Left lung (tissue), 10 donors: ENCODE results near the gene RPS6KA2. TPM values are rescaled to one million over a fixed set of nuclear protein-coding genes. Genes with fewer than 3 reads are reported as not detected.

Source experiments
- ATAC-seq: fragments of 200-7000 bp; cut with Tn5 transposase; one replicate; pipeline ENCODE4 v1.9.1; 2020; ENCODE audit warnings: moderate library complexity
- DNase-seq, 4 donors: peaks; one replicate each; pipeline ENCODE4 v3.0.0-alpha.2; 2013 to 2020
- H3K27ac ChIP-seq, 2 donors: fragments of 200-600 bp; sonication (generic) in 1 of 2; one replicate each; pipeline versions ENCODE4 v1.5.0 to v1.8.0; 2020 to 2021
- H3K27me3 ChIP-seq, 2 donors: fragments of 200-600 bp; sonication (generic) in 1 of 2; one replicate each; pipeline versions ENCODE4 v1.5.0 to v1.8.0; 2020 to 2021
- H3K36me3 ChIP-seq, 2 donors: fragments of 200-600 bp; sonication (generic) in 1 of 2; one replicate each; pipeline versions ENCODE4 v1.5.0 to v1.8.0; 2020 to 2021
- H3K4me1 ChIP-seq, 2 donors: fragments of 200-600 bp; one replicate each; pipeline ENCODE4 v1.8.0; 2021
- H3K4me3 ChIP-seq, 2 donors: fragments of 200-600 bp; sonication (generic) in 1 of 2; one replicate each; pipeline versions ENCODE4 v1.5.0 to v1.8.0; 2020 to 2021; ENCODE audit warnings: mild to moderate bottlenecking in 1 of 2
- H3K9me3 ChIP-seq, 2 donors: fragments of 200-600 bp; sonication (generic) in 1 of 2; one replicate each; pipeline versions ENCODE4 v1.5.0 to v1.8.0; 2020 to 2021
- CTCF ChIP-seq, 2 donors: fragments of 200-600 bp; sonication (generic) in 1 of 2; IDR thresholded peaks; one replicate each; pipeline versions ENCODE4 v1.5.0 to v1.8.0; 2021; ENCODE audit warnings: antibody characterized with exemption in 2 of 2
- intact Hi-C, 2 donors: fragments of 100-400 bp; cut with DNase I; formaldehyde crosslinking; loops; one replicate each; pipeline versions ENCODE4 v1.11.2 to v1.14.2; 2022
- polyA plus RNA-seq, 6 donors: library from polyadenylated mRNA; unstranded; fragments of 120-200 nt; gene quantifications; one replicate each; pipeline ENCODE4 v1.2.1, GENCODE V29; 2013; ENCODE audit not compliant: insufficient read length in 6 of 6
- total RNA-seq, 2 donors: library from RNA; stranded (reverse); fragmentation: NEBNext Ultra II Directional; extraction: Animal tissue kit (Norgen Biotek cat#: 25700); gene quantifications; one replicate each; pipeline ENCODE4 v1.2.1, GENCODE V29; 2021
- donor health status: DM: no; HTN: yes; CAD: no.
- donor health status: DM: no; HTN: no; CAD: no.

Gene RPS6KA2
- total and polyA plus RNA-seq, 8 donors: 42.0 to 160 (median 48.0) TPM

DNA sequence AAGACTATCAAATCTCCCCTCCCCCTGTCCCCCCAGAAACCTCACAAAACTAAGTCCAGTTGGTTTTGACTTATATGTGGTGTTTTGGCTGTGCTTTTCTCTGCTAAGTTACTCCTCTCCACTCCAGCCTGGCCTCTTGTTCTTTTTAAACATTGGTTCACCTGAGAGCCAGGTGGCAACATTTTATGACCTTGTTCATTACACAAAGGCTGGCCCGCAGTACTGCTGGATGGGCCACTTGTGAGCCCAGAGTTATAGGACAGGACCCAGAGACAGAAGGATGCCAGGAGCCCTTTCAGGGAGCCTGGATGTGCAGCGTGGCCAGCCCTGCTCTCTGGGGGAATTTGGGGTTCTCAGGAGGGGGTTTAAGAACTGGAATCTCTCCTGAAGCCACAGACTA lies 130.6 kb downstream of the RPS6KA2 start:
- no peak overlapping the region for H3K27ac ChIP-seq
- H3K36me3 ChIP-seq: peaks cover 0 to 96% of the 10 kb centered on the region in 2 donors
- no peak for TF ChIP-seq CTCF (IDR thresholded peaks at IDR 0.05)
- intact Hi-C loops: no loop called here
- DNase-seq (no peak), ATAC-seq (no peak)
- H3K4me3 ChIP-seq: no peak overlapping the region
- no peaks in the 10 kb centered on the region for H3K27me3 ChIP-seq
- peaks cover 0 to 4% of the 10 kb centered on the region in 2 donors for H3K4me1 ChIP-seq
- no peaks in the 10 kb centered on the region for H3K9me3 ChIP-seq

- DNase-seq (no peak), ATAC-seq (no peak)
- H3K9me3 ChIP-seq: no peaks in the 10 kb centered on the region
- no peak overlapping the region for H3K27ac ChIP-seq
- no peak overlapping the region for H3K4me3 ChIP-seq
- TF ChIP-seq CTCF (IDR thresholded peaks at IDR 0.05): no peak
- no peaks in the 10 kb centered on the region for H3K27me3 ChIP-seq
- peaks cover 0 to 94% of the 10 kb centered on the region in 2 donors for H3K36me3 ChIP-seq
- intact Hi-C loops: no loop called here
- H3K4me1 ChIP-seq: peaks cover 0 to 8% of the 10 kb centered on the region in 2 donors
These were observed 131.3 kb downstream of the RPS6KA2 start for GRCh38 chr6:166495487-166496314.

- no peaks in the 10 kb centered on the region for H3K27me3 ChIP-seq
- ATAC-seq (no peak), DNase-seq (no peak)
- peaks cover 0 to 8% of the 10 kb centered on the region in 2 donors for H3K4me1 ChIP-seq
- H3K36me3 ChIP-seq: peaks cover 0 to 94% of the 10 kb centered on the region in 2 donors
- no peak overlapping the region for H3K27ac ChIP-seq
- H3K9me3 ChIP-seq: no peaks in the 10 kb centered on the region
- no peak for TF ChIP-seq CTCF (IDR thresholded peaks at IDR 0.05)
- H3K4me3 ChIP-seq: no peak overlapping the region
- intact Hi-C loops: no loop called here
These were observed 132.1 kb downstream of the RPS6KA2 start for GRCh38 chr6:166494757-166495486.

DNA sequence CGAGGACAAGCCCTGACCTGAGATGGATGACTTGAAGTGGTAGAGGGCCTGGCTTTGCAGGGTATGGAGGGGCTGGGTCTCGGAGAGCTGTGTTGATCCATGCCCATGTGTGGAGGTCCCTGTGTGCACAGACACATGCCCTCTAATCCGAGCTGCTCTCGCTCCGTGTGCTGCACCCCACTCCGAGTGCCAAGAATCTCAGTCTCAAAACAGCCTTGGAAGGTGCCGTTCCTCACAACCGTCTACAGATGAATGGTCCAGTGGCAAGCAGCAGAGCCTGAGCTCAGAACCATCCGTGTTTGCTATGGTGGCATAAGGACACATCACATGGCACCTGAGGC lies 133.0 kb downstream of the RPS6KA2 start:
- TF ChIP-seq CTCF (IDR thresholded peaks at IDR 0.05): no peak
- Histone ChIP-seq H3K9me3 (no peaks in the 10 kb centered on the region), H3K4me3 (no peak overlapping the region), H3K4me1 (peaks cover 0 to 8% of the 10 kb centered on the region in 2 donors), H3K27me3 (no peaks in the 10 kb centered on the region), H3K27ac (no peak overlapping the region), H3K36me3 (peaks cover 0 to 89% of the 10 kb centered on the region in 2 donors)
- ATAC-seq (no peak), DNase-seq (no peak)
- intact Hi-C loops: no loop called here

DNA sequence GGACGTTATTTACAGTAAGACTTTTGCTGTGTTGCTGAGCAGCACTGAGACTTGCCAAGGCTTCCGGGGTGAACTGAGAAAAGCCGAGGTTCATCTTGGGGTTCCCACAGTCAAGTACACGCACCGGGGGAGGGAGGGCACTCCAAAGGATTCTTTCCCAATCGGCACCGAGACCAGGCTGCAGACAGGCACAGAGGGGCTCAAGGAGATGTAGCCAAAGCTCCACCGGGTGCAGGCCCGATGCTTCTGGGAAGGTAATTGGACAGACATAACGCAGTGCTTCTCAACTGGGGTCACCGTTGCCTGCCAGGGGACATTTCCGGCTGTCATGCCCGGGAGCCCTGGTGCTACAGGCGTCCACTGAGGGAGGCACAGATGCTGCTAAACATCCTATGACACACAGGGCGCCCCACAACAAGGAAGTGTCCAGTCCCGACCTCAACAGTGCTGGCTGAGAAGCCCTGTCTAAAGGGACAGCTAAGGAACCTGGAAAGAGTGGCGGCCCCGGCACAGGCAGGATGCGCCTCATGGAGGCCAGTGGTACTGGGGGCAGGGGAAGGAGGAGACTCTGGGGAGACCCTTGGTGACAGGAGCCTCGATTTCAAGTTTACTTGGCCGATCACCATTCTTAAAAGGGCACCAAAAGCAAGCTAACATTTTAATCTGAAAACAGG lies 133.5 kb downstream of the RPS6KA2 start:
- Histone ChIP-seq H3K27ac (no peak overlapping the region), H3K27me3 (no peaks in the 10 kb centered on the region), H3K9me3 (no peaks in the 10 kb centered on the region), H3K4me3 (no peak overlapping the region), H3K4me1 (peaks cover 0 to 11% of the 10 kb centered on the region in 2 donors), H3K36me3 (peaks cover 0 to 88% of the 10 kb centered on the region in 2 donors)
- no peak for TF ChIP-seq CTCF (IDR thresholded peaks at IDR 0.05)
- intact Hi-C loops: no loop called here
- peak in 1 of 4 donors; percentile 52 for DNase-seq
- ATAC-seq: no peak
